Naive thymus-derived CD4-positive, alpha-beta T cell (primary cell): ENCODE measurements around the gene PRPF8. TPM values are rescaled to one million over a fixed set of nuclear protein-coding genes. Genes with fewer than 3 reads are reported as not detected.

Source experiments
- ATAC-seq: fragments of 150-1000 bp; cut with Tn5 transposase; 2 replicates; pipeline ENCODE4 v1.10.0; 2021; ENCODE audit warnings: mild to moderate bottlenecking, moderate library complexity
- CTCF ChIA-PET: fragments of 350-600 bp; sonication (Branson Sonifier 250); formaldehyde crosslinking; loops from one replicate; lab custom pipeline; 2021; ENCODE audit warnings: antibody characterized with exemption; lab: Charles Lee
- POLR2A ChIA-PET: fragments of 350-600 bp; sonication (Branson Sonifier 250); formaldehyde crosslinking; loops from one replicate; lab custom pipeline; 2021; ENCODE audit warnings: antibody characterized with exemption, inconsistent platforms; lab: Charles Lee
- DNase-seq, 9 donors: peaks; one replicate each; pipeline versions ENCODE4 v3.0.0 to v3.0.0-alpha.2; 2020 to 2022; ENCODE audit warnings: mixed read lengths in 1 of 9
- H3K27ac ChIP-seq: one replicate; pipeline ENCODE4 v1.7.0; 2013; ENCODE audit warnings: mild to moderate bottlenecking, low read depth, low read length, moderate library complexity
- H3K27me3 ChIP-seq, 2 donors: one replicate each; pipeline ENCODE4 v1.7.0; 2013; ENCODE audit warnings: low read length in 2 of 2, mild to moderate bottlenecking in 2 of 2, moderate library complexity in 2 of 2; ENCODE audit not compliant: control insufficient read depth in 2 of 2, insufficient read depth in 2 of 2
- H3K36me3 ChIP-seq, 3 experiments: 1 replicate in 2 of 3; 2 replicates in 1 of 3; pipeline ENCODE4 v1.7.0; 2013; ENCODE audit warnings: low read length in 3 of 3, mild to moderate bottlenecking in 3 of 3, moderate library complexity in 1 of 3; ENCODE audit not compliant: insufficient read depth in 3 of 3, control insufficient read depth in 2 of 3
- H3K4me1 ChIP-seq, 2 donors: one replicate each; pipeline ENCODE4 v1.7.0; 2013; ENCODE audit warnings: low read length in 2 of 2, mild to moderate bottlenecking in 2 of 2, moderate library complexity in 1 of 2; ENCODE audit not compliant: control insufficient read depth in 2 of 2, insufficient read depth in 2 of 2
- H3K4me3 ChIP-seq: 2 replicates; pipeline ENCODE4 v1.7.0; 2013; ENCODE audit warnings: mild to moderate bottlenecking, low read length
- H3K9me3 ChIP-seq, 3 experiments: 1 replicate in 2 of 3; 2 replicates in 1 of 3; pipeline ENCODE4 v1.7.0; 2013; ENCODE audit warnings: low read length in 3 of 3; ENCODE audit not compliant: control insufficient read depth in 2 of 3
- H3K27ac Mint-ChIP-seq, 9 donors: one replicate each; pipeline ENCODE4 v1.8.0; 2020 to 2022; ENCODE audit warnings: mixed read lengths in 9 of 9, mild to moderate bottlenecking in 8 of 9, moderate library complexity in 5 of 9, inconsistent platforms in 2 of 9
- H3K27me3 Mint-ChIP-seq, 5 donors: one replicate each; pipeline ENCODE4 v1.8.0; 2021 to 2022; ENCODE audit warnings: mixed read lengths in 5 of 5, mild to moderate bottlenecking in 1 of 5
- H3K36me3 Mint-ChIP-seq, 5 donors: one replicate each; pipeline ENCODE4 v1.8.0; 2020 to 2022; ENCODE audit warnings: mixed read lengths in 5 of 5, mild to moderate bottlenecking in 3 of 5, inconsistent platforms in 1 of 5
- H3K4me1 Mint-ChIP-seq, 7 donors: one replicate each; pipeline ENCODE4 v1.8.0; 2020 to 2022; ENCODE audit warnings: mixed read lengths in 7 of 7, mild to moderate bottlenecking in 3 of 7, inconsistent platforms in 1 of 7
- H3K4me3 Mint-ChIP-seq, 10 donors: one replicate each; pipeline ENCODE4 v1.8.0; 2020 to 2022; ENCODE audit warnings: mild to moderate bottlenecking in 10 of 10, mixed read lengths in 10 of 10, moderate library complexity in 6 of 10, inconsistent platforms in 2 of 10
- H3K9me3 Mint-ChIP-seq, 11 donors: one replicate each; pipeline ENCODE4 v1.8.0; 2020 to 2022; ENCODE audit warnings: mixed read lengths in 11 of 11, mild to moderate bottlenecking in 4 of 11, inconsistent platforms in 1 of 11, moderate library complexity in 1 of 11
- intact Hi-C, 2 donors: fragments of 100-400 bp; cut with micrococcal nuclease; formaldehyde crosslinking; loops; one replicate each; pipeline ENCODE4 v1.15.1; 2023
- polyA plus RNA-seq, 2 donors: library from polyadenylated mRNA; unstranded; fragments of 300-500 nt; fragmentation: Illumina TruSeq; gene quantifications; one replicate each; pipeline ENCODE4 v1.2.3, GENCODE V29; 2021
- total RNA-seq, 6 experiments: library from RNA in 5 of 6; stranded (reverse) in 5 of 6; gene quantifications; 1 replicate in 5 of 6; 2 replicates in 1 of 6; pipeline ENCODE4 v1.2.3 and lab custom pipeline; 2021 to 2026

PRPF8 gene
- total and polyA plus RNA-seq, 7 experiments from 2014 or later: 167 to 554 (median 436) TPM

GRCh38 chr17:1643293-1643998, 41.2 kb downstream of the PRPF8 start:
- CTCF ChIA-PET: no interaction called here
- Mint-ChIP-seq H3K36me3 (no peaks in the 10 kb centered on the region), H3K27ac (peak overlapping the region in 1 of 9 donors; percentile 80), H3K4me3 (peak overlapping the region in 5 of 10 donors; percentile 75 to 89 (median 81)), H3K9me3 (no peaks in the 10 kb centered on the region), H3K27me3 (peaks cover 0 to 2% (median 0%) of the 10 kb centered on the region in 5 donors), H3K4me1 (peaks cover 0 to 27% (median 13%) of the 10 kb centered on the region in 7 donors)
- peak; percentile 82 for ATAC-seq
- no peaks in the 10 kb centered on the region for H3K9me3 ChIP-seq
- peaks cover 14 to 27% of the 10 kb centered on the region in 2 donors for H3K4me1 ChIP-seq
- H3K27ac ChIP-seq: no peak overlapping the region
- peak; percentile 57 to 86 (median 77) for DNase-seq
- H3K27me3 ChIP-seq: no peaks in the 10 kb centered on the region
- intact Hi-C loops: loop anchor here (1.0 to 10.0 kb wide), 3 partner anchors 15 to 661 kb away; partner anchors contain the start of genes SLC43A2 (in 1 of the 2), SMG6 (in 1 of the 2) and SRR (in 1 of the 2)
- no peaks in the 10 kb centered on the region for H3K36me3 ChIP-seq
- H3K4me3 ChIP-seq: peak overlapping the region; percentile 60
- POLR2A ChIA-PET: interaction anchor here (1.2 kb wide), 1 partner anchor 14 kb away, joined by 5 read pairs; no protein-coding TSS in a partner anchor

DNA sequence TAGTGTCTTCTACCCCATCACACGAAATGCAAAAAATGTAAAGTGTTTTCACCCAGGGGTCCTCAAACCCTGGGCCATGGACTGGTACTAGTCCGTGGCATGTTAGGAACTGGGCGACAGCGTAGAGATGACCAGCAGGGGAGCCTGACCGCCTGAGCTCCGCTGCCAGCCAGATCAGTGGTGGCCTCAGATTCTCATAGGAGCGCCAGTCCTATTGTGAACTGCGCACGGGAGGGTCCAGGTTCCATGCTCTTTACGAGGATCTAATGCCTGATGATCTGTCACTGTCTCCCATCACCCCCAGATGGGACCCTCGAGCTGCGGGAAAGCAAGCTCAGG, 43.6 kb downstream of the PRPF8 start:
- H3K36me3 Mint-ChIP-seq: no peaks in the 10 kb centered on the region
- ChIA-PET CTCF (no interaction called here), POLR2A (interaction anchor here (0.6 kb wide), 1 partner anchor 187 kb away, joined by 3 read pairs; no protein-coding TSS in a partner anchor)
- Histone ChIP-seq H3K36me3 (no peaks in the 10 kb centered on the region), H3K4me3 (no peak overlapping the region), H3K27me3 (no peaks in the 10 kb centered on the region), H3K4me1 (peaks cover 8 to 21% of the 10 kb centered on the region in 2 donors), H3K27ac (no peak overlapping the region), H3K9me3 (no peaks in the 10 kb centered on the region)
- intact Hi-C loops: loop anchor here (10.0 kb wide), 2 partner anchors 156 to 664 kb away; partner anchors contain the start of genes SMG6 (in 1 of the 2) and SRR (in 1 of the 2)
- no peak overlapping the region for H3K4me3 Mint-ChIP-seq
- H3K27ac Mint-ChIP-seq: peak overlapping the region in 4 of 9 donors; percentile 25 to 69 (median 42)
- H3K9me3 Mint-ChIP-seq: no peaks in the 10 kb centered on the region
- ATAC-seq (no peak), DNase-seq (no peak)
- H3K4me1 Mint-ChIP-seq: peaks cover 0 to 18% (median 9%) of the 10 kb centered on the region in 7 donors
- peaks cover 0 to 2% (median 0%) of the 10 kb centered on the region in 5 donors for H3K27me3 Mint-ChIP-seq

DNA sequence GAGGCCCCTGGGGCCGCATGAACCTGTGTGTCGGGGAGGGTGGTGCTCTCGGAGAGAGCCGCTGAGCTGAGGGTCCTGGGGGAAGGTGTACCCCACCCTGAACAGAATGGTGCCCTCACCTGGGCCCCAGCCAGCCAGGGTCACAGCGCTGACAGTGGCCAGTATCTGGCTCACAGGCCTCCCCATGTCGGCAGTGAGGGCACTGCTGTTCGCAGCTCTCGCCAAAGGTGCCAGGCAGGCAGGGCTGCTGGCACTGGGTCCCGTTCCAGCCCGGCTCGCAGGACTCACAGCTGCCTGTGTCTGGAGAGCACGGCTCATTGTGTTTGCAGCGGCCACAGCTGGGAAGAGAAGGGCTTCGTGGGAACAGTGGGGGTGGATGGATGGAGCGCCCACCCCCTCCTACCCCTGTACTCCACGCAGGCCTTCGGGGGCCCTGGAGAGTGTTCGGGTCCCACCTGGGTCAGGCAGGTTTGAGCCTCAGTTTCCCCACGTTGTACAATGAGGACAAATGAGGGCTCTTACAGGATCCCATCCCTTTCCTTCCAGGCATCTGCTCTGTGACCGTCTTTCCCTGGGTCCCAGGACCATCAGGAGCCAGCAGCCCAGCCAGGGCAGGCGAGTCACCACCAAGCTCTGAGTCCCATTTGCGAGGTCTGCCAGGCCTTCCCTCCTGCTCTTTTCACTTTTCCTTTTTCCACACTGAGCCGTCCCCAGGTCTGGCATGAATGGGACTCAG, 44.2 kb downstream of the PRPF8 start:
- Histone ChIP-seq H3K36me3 (no peaks in the 10 kb centered on the region), H3K27ac (no peak overlapping the region), H3K4me3 (no peak overlapping the region), H3K4me1 (peaks cover 8 to 15% of the 10 kb centered on the region in 2 donors), H3K27me3 (no peaks in the 10 kb centered on the region), H3K9me3 (no peaks in the 10 kb centered on the region)
- Mint-ChIP-seq H3K36me3 (peaks cover 0 to 2% (median 0%) of the 10 kb centered on the region in 5 donors), H3K27me3 (peaks cover 0 to 2% (median 0%) of the 10 kb centered on the region in 5 donors), H3K4me1 (peaks cover 0 to 13% (median 9%) of the 10 kb centered on the region in 7 donors), H3K4me3 (no peak overlapping the region), H3K9me3 (no peaks in the 10 kb centered on the region), H3K27ac (peak overlapping the region in 2 of 9 donors; percentile 25 to 69)
- no peak for DNase-seq
- POLR2A ChIA-PET: interaction anchor here (0.5 kb wide), 1 partner anchor 25 kb away, joined by 3 read pairs; no protein-coding TSS in a partner anchor
- no peak for ATAC-seq
- intact Hi-C loops: loop anchor here (10.0 kb wide), 2 partner anchors 156 to 664 kb away; partner anchors contain the start of genes SMG6 (in 1 of the 2) and SRR (in 1 of the 2)
- CTCF ChIA-PET: interaction anchor here (0.7 kb wide), 1 partner anchor 276 kb away, joined by 4 read pairs; no protein-coding TSS in a partner anchor

GRCh38 chr17:1639549-1640180, 45.0 kb downstream of the PRPF8 start:
- intact Hi-C loops: loop anchor here (10.0 kb wide), 2 partner anchors 155 to 665 kb away; partner anchors contain the start of genes SMG6 (in 1 of the 2) and SRR (in 1 of the 2)
- H3K4me1 Mint-ChIP-seq: peaks cover 0 to 9% (median 8%) of the 10 kb centered on the region in 7 donors
- Histone ChIP-seq H3K27me3 (no peaks in the 10 kb centered on the region), H3K27ac (no peak overlapping the region), H3K4me1 (peaks cover 8 to 11% of the 10 kb centered on the region in 2 donors), H3K4me3 (no peak overlapping the region), H3K36me3 (no peaks in the 10 kb centered on the region), H3K9me3 (no peaks in the 10 kb centered on the region)
- ChIA-PET CTCF (interaction anchor here (0.7 kb wide), 1 partner anchor 275 kb away, joined by 4 read pairs; no protein-coding TSS in a partner anchor), POLR2A (interaction anchor here (0.5 kb wide), 1 partner anchor 26 kb away, joined by 3 read pairs; no protein-coding TSS in a partner anchor)
- ATAC-seq (no peak), DNase-seq (no peak)
- H3K4me3 Mint-ChIP-seq: no peak overlapping the region
- peaks cover 0 to 2% (median 0%) of the 10 kb centered on the region in 5 donors for H3K27me3 Mint-ChIP-seq
- H3K36me3 Mint-ChIP-seq: peaks cover 0 to 2% (median 0%) of the 10 kb centered on the region in 5 donors
- no peaks in the 10 kb centered on the region for H3K9me3 Mint-ChIP-seq
- peak overlapping the region in 1 of 9 donors; percentile 25 for H3K27ac Mint-ChIP-seq

GRCh38 chr17:1638624-1639300, 45.9 kb downstream of the PRPF8 start:
- H3K4me1 ChIP-seq: peaks cover 0 to 2% of the 10 kb centered on the region in 2 donors
- no peaks in the 10 kb centered on the region for H3K27me3 ChIP-seq
- Mint-ChIP-seq H3K36me3 (peaks cover 0 to 2% (median 0%) of the 10 kb centered on the region in 5 donors), H3K4me1 (peaks cover 0 to 2% (median 0%) of the 10 kb centered on the region in 7 donors), H3K27me3 (no peaks in the 10 kb centered on the region), H3K4me3 (no peak overlapping the region), H3K9me3 (no peaks in the 10 kb centered on the region), H3K27ac (peak overlapping the region in 2 of 9 donors; percentile 25 to 40)
- no peak overlapping the region for H3K27ac ChIP-seq
- H3K36me3 ChIP-seq: no peaks in the 10 kb centered on the region
- H3K9me3 ChIP-seq: no peaks in the 10 kb centered on the region
- POLR2A ChIA-PET: no interaction called here
- ATAC-seq (no peak), DNase-seq (no peak)
- CTCF ChIA-PET: no interaction called here
- H3K4me3 ChIP-seq: no peak overlapping the region
- intact Hi-C loops: no loop called here
